ENCODE results near the gene KIF26A. TPM values are rescaled to one million over a fixed set of nuclear protein-coding genes. Genes with fewer than 3 reads are reported as not detected.

Gene KIF26A
- total and polyA plus RNA-seq, 2 of the 4 experiments (the other 2 are of a cell fraction), result not detected

GRCh38 chr14:104181761-104182530 lies 43.6 kb downstream of the KIF26A start:
- Histone ChIP-seq H3K4me1 (ENCODE audit: control insufficient read depth, insufficient read depth, low read length) (no peaks in the 10 kb centered on the region), H3K4me3 (ENCODE audit: insufficient read depth, low read depth, low read length) (no peak overlapping the region), H4K20me1 (ENCODE audit: insufficient read depth, low read length) (no peaks in the 10 kb centered on the region), H3K14ac (replicated peaks; ENCODE audit: low read depth, low read length) (no peak overlapping the region), H2AK5ac (ENCODE audit: low read depth, low read length) (no peak overlapping the region), H3K27ac (ENCODE audit: insufficient read depth, low read length) (no peak overlapping the region), H3K4me2 (ENCODE audit: low read depth, low read length) (no peak overlapping the region), H2BK5ac (ENCODE audit: low read depth, low read length, poor library complexity, severe bottlenecking) (no peak overlapping the region), H2AFZ (replicated peaks; ENCODE audit: low read length, poor library complexity) (no peak overlapping the region), H3K18ac (ENCODE audit: low read depth, low read length) (no peak overlapping the region), H2BK20ac (ENCODE audit: low read depth, low read length) (no peak overlapping the region), H3K27me3 (ENCODE audit: control insufficient read depth, insufficient read depth, low read length) (no peaks in the 10 kb centered on the region), H3K4ac (ENCODE audit: low read depth, low read length) (no peak overlapping the region), H3K9me3 (ENCODE audit: control insufficient read depth, insufficient read depth, low read length) (peaks cover 14% of the 10 kb centered on the region; the same call in 1 of the 2 replicates), H3K56ac (ENCODE audit: extremely low read depth, insufficient read depth, low read length) (no peak overlapping the region), H3K9me1 (ENCODE audit: insufficient read depth, low read length) (no peaks in the 10 kb centered on the region), H3K79me1 (ENCODE audit: low read depth in 1 of 2, low read length in 2 of 2) (no peaks in the 10 kb centered on the region), H4K91ac (ENCODE audit: insufficient read depth, low read depth, low read length) (no peak overlapping the region), H4K8ac (ENCODE audit: low read depth in 2 of 2, low read length in 2 of 2) (no peak overlapping the region), H4K5ac (ENCODE audit: low read depth, low read length) (no peak overlapping the region), H3K23ac (ENCODE audit: low read depth, low read length) (no peak overlapping the region), H2AK9ac (replicated peaks; ENCODE audit: low read depth, low read length, poor library complexity) (no peak overlapping the region), H3K9ac (ENCODE audit: low read depth, low read length) (no peak overlapping the region), H2BK120ac (ENCODE audit: low read depth, low read length) (no peak overlapping the region), H3K36me3 (ENCODE audit: control insufficient read depth, insufficient read depth, low read length) (no peaks in the 10 kb centered on the region), H2BK15ac (ENCODE audit: low read depth, low read length) (no peak overlapping the region)
- dilution Hi-C loops (cut with HindIII; ENCODE audit: low sequenced_read_pairs, unreplicated experiment) (no loop called here), in situ Hi-C loops (cut with MboI; ENCODE audit: low sequenced_read_pairs) (no loop called here), intact Hi-C loops (cut with micrococcal nuclease) (no loop called here)
- BruUV-seq (replicated peaks), result no TSS peak
- CTCF ChIA-PET, result no interaction called here
- POLR2A ChIA-PET (ENCODE audit: unreplicated experiment), result no interaction called here
- TF ChIP-seq RAD21 (IDR thresholded peaks at IDR 0.05; ENCODE audit: low read length) (no peak), MAZ (IDR thresholded peaks at IDR 0.05; ENCODE audit: borderline replicate concordance, low read depth, low read length) (no peak), CHD1 (IDR thresholded peaks at IDR 0.05; ENCODE audit: low read depth, low read length) (no peak), ELK1 (IDR thresholded peaks at IDR 0.05; ENCODE audit: borderline replicate concordance, low read depth, low read length) (no peak), RCOR1 (IDR thresholded peaks at IDR 0.05; ENCODE audit: insufficient replicate concordance, low read length) (no peak), FOS (IDR thresholded peaks at IDR 0.05; ENCODE audit: low read depth, low read length) (no peak), MXI1 (IDR thresholded peaks at IDR 0.05; ENCODE audit: borderline replicate concordance, low read depth, low read length) (no peak), BHLHE40 (IDR thresholded peaks at IDR 0.05; ENCODE audit: low read depth, low read length) (no peak), POLR2A (IDR thresholded peaks at IDR 0.05; ENCODE audit: low read depth, low read length) (no peak), CEBPB (IDR thresholded peaks at IDR 0.05; ENCODE audit: low read depth, low read length) (no peak), NFE2L2 (IDR thresholded peaks at IDR 0.05; ENCODE audit: low read depth, low read length) (no peak), RFX5 (IDR thresholded peaks at IDR 0.05; ENCODE audit: low read depth, low read length) (no peak), SMC3 (IDR thresholded peaks at IDR 0.05; ENCODE audit: low read depth, low read length) (no peak)
- TF ChIP-seq, protein P1, sequence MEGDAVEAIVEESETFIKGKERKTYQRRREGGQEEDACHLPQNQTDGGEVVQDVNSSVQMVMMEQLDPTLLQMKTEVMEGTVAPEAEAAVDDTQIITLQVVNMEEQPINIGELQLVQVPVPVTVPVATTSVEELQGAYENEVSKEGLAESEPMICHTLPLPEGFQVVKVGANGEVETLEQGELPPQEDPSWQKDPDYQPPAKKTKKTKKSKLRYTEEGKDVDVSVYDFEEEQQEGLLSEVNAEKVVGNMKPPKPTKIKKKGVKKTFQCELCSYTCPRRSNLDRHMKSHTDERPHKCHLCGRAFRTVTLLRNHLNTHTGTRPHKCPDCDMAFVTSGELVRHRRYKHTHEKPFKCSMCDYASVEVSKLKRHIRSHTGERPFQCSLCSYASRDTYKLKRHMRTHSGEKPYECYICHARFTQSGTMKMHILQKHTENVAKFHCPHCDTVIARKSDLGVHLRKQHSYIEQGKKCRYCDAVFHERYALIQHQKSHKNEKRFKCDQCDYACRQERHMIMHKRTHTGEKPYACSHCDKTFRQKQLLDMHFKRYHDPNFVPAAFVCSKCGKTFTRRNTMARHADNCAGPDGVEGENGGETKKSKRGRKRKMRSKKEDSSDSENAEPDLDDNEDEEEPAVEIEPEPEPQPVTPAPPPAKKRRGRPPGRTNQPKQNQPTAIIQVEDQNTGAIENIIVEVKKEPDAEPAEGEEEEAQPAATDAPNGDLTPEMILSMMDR (conservative IDR thresholded peaks at IDR 0.05; ENCODE audit: low read depth, low read length), result no peak
- TF ChIP-seq, protein P2, sequence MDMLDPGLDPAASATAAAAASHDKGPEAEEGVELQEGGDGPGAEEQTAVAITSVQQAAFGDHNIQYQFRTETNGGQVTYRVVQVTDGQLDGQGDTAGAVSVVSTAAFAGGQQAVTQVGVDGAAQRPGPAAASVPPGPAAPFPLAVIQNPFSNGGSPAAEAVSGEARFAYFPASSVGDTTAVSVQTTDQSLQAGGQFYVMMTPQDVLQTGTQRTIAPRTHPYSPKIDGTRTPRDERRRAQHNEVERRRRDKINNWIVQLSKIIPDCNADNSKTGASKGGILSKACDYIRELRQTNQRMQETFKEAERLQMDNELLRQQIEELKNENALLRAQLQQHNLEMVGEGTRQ (IDR thresholded peaks at IDR 0.05; ENCODE audit: low read depth, low read length), result no peak
- ATAC-seq (ENCODE audit: low read depth), result no peak
- no peak for DNase-seq
- WGBS, 2 experiments (ENCODE audit: extremely low coverage in 2 of 2, insufficient read length in 1 of 2), result 60% methylated on average over 15 of the region's 27 CpGs; no CpG with 5 or more reads in 1 of the 2 experiments

Data from IMR-90 (cell line).